Activated CD4-positive, alpha-beta T cell treated with anti-CD3 and anti-CD28 coated beads, Interleukin-10, Interleukin-2, amounts not matched to agents 100 ng/mL and 50 ng/mL, durations not matched to agents 16 hours and 8 hours (primary cell): ENCODE measurements around the gene NABP2.

Source experiments
- DNase-seq: peaks from one replicate; pipeline ENCODE4 v3.0.0-alpha.2; 2020

Gene NABP2

DNA sequence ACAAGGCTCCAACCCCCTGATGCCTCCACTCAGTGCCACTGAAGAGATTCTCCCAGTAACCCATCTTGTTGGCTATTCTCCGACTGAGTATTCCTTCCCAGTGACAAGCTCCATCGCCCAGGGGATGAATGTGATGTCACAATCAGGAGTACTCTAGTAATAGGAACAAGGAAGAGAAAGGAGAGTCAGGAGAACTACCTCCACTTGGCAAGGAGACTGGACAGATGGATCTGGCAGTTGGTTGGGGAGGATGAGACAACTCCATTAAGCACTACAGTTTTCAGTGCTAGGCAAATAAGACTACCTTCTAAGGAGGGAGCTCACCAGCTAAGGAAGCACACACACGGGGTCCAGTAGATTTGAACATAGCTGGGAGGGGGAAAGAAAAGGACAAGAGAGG is 7.7 kb upstream of the NABP2 start:
- DNase-seq, result no peak

DNA sequence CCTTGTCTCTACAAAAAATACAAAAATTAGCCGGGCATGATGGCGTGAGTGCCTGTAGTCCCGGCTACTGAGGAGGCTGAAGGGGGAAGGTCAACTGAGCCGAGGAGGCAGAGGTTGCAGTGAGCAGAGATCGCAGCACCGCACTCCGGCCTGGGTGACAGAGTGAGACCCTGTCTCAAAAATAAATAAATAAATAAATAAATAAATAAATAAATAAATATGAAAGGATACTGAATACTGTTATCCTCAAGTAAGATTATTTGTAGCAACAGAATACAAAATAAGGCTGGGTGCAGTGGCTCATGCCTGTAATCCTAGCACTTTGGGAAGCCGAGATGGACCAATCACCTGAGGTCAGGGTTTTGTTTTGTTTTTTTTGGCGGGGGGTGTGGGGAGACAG is 4.3 kb upstream of the NABP2 start:
- no peak for DNase-seq

DNA sequence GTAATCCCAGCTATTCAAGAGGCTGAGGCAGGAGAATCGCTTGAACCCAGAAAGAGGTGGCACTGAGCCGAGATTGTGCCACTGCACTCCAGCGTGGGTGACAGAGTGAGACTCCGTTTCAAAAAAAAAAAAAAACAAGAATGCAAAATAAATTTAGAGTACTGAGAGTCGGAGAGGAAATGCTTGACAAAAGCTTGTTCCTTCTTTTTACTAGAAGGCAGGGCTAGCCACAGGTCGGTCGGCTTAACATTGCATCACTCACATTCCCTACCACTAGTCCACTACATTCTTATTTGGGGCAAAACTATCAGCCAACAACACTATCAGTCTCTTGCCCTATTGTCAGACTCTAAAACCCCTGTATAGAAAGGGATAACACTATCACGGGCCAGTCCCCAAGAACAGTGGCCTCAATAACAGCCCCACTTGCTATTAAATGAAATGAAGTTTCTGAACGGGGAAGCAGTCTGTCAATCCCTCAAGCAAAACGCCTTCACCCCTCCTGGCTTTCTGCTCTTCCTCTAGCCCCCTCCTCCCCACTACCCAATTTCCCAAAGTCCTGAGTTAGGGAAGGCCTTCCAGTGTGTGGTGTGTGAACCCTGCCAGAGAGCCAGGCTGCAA is 3.4 kb upstream of the NABP2 start:
- no peak for DNase-seq

DNA sequence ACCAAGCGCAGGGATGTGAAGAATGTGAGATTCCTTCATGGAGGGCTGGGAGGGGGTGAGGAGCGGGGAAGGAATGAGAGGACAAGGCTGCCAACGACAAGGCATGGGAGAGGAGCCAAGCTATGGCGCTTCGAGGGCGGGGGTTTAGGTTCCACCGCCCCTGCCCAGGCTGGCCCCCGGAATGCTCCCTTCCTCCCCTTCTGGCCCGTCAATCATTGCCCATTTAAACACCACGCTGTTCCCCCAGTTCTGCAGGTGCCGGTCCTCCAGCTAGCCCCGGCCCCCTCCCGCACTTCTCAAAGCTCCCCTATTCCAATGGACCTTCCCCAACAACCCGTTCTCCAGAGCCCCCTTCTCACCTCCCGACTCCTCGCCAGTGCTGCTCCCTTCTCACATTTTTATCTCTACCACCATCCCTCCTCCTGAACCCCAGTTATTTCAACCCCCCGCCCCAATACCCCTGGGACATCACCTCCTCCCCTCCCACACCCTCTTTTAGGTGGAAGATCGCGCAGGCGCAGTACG is 2.8 kb upstream of the NABP2 start:
- DNase-seq, result no peak

DNA sequence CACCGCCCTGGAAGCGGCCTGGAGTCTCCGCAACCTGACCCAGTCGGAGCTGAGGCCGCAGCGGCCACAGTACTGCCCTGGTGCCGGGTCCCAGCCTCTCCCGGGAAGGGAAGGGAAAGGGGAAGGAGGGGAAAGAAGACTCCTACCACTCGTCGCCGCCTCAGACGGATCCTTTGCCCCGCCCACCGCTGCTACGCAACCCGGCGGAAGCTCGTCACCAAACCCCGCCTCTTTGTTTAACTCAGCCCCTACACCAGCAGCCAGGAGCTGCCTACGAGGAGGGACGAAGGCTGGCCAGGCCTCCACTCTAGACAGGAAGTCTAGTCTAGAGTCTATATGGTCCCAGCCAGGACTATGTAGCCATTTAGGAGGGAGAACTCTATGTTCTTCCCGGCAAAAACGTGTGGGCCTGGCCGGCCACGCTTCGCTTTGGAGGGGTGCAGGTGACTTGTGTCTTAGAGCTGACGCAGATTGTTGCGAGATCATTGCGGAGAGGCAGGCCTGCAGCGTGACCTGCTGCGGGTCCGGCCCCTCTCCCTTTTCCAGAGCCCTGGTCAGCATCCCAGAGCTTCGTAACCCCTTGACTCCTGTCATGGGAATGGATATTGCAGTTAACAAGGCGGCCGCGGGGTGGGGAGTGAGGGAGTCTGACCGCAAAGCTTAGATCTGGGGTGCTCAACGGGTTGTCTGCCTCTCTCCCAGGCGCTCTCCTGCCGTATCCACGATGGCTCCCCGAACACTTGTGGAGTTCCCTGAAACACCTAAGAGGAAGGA is 2.2 kb upstream of the NABP2 start, which contains the start of gene RNF41:
Gene RNF41, minus strand, starts transcription at position 166 of the 774 bp plus-strand sequence. CDS start 7,875 bp downstream, outside the sequence.
- peak; percentile 95 for DNase-seq

DNA sequence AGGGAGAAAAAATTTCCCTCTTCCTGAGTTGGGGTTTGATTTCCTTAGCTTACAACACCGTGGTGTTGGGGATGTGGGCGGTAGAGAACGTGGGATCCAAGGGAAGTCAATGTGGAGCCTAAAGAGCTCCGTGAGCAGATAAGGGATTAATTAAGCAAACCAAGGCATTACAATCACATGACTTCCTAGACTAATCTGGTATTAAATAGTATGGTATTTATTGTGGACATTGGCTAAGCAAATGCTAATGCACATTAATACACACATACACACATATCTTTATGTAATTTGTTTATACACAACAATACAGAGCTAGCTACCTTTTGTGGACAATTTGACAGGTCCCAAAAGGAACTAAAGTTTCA is 1.6 kb upstream of the NABP2 start:
- DNase-seq, result no peak

DNA sequence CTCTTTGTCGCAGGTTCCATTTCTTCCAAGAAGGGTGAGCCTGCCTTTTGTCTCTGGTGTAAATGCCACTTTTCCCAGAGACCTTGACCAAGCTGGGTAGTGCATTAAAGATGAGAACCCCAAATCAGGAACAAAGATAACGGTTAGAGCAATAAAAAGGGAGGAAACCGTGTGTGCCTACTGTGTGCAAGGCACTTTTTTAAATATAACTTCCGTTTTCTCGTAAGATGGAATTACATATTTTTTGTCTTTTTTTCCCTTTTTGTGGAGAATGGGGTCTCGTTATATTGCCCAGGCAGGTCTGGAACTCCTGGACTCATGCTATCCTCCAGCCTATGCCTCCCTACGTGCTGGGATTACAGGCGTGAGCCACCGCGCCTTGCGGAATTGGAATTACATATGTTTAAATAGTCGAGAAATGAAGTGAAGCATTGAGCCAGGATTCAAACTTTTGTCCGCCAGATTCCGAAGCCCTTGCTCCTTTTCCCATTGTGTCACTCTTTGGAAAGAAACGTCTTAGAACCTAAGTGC is 506 bp upstream of the NABP2 start:
- DNase-seq, result no peak

DNA sequence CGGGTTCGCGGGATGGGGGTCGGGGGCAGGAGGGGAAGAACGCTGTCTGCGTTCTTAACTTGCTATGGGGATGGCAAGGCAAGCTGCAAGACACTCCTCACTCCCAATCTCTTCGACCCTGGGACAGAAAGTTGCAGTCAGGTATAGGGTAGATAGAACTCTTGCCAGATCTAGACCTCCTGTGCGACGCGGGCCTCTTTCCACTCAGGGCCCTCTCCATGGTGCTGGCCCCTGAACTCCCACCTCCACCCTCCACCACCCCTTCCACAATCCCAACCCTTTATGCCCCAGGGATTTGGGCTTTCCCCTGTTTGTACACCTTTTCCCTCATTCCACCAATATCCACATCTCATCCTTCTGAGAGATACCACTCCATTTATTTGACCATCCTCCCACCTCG is 812 bp downstream of the NABP2 start:
- DNase-seq, result no peak

DNA sequence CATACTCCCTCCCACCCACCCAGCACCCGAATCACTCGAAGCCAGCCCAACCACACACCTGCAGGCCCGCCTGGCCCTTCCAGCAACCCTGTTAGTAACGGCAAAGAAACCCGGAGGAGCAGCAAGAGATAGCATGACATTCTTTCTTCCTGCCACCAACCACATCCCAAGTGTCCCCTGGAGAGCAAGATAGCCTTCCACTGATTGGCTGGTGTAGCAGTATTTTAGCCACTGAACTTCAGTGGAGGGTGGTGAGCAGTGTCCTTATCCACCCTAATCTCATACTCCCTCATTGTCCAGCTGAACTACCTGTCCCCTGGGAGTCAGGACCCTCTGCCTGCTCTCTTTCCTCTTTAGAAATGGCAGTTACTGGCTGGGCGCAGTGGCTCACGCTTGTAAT is 4.9 kb downstream of the NABP2 start:
- no peak for DNase-seq

DNA sequence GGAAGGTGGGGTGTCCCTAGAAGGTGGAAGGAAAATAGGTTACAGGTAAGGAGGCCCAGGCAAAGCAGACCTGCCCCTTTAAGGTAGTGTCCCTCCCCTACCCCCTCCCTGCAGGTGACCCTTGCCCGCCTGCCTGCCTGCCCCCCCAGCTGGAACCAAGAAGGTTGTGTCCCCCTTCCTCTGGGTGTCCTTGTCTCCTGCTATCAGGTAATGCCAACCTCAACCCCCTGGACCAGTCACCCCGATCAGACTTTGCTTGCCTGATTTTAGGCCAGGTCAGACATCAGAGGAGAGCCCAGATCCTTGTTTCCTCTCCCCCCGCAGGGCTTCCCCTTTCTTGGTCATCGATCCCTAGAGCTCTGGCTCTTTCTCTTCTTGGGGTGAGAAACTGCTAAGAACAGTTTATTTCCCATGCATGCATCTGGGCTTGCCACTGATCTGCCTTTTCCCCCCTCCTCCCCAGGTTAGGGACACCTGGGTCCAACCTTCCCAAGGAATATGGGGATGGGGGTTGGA is 5.8 kb downstream of the NABP2 start, which contains the start of gene SLC39A5:
Gene SLC39A5, plus strand, starts transcription at position 136 of the 516 bp plus-strand sequence. CDS start 1,224 bp downstream, outside the sequence.
- DNase-seq, result no peak

DNA sequence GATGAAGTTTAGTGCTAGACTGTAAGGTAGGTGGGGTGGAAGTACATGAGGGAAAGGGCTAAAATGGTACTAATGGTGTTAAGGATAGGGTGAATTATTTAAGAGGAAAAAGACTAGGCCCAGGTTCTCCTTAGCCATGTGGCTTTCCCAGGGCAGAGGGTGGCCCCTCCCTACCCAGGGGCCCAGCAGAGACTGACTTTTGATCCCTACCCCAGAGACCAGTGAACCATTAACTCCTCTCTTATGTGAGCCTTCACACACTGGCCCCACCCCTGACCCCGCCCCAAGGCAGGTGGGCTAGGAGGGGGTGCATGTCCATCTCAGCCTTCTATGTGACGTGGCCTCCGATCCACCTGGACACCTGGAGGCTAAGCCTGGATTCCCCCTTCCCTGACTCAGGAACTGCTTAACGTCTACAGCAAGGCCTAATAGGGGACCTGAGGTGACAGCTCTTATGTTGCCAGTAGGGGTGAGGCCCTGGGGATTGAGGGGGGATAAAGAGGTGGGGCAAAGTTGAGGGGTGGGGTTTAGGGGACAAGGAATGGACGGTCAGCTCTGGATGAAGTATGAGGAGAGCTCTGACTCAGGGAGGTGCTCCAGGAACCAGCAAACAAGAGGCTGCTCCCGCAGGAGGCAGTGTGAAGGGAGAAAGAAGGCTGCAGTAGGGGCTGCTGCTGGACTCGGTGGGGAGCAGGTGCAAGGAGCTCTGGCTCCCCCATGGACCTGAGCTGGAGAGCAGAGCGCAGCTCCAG is 6.5 kb downstream of the NABP2 start:
- DNase-seq, result no peak

DNA sequence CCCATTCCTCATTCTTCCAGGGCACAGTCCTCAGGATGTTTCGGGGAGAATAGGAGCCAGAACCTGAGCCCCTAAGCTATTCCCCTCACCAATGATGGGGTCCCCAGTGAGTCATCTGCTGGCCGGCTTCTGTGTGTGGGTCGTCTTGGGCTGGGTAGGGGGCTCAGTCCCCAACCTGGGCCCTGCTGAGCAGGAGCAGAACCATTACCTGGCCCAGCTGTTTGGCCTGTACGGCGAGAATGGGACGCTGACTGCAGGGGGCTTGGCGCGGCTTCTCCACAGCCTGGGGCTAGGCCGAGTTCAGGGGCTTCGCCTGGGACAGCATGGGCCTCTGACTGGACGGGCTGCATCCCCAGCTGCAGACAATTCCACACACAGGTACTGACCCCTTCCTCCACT is 7.0 kb downstream of the NABP2 start:
- DNase-seq, result no peak

DNA sequence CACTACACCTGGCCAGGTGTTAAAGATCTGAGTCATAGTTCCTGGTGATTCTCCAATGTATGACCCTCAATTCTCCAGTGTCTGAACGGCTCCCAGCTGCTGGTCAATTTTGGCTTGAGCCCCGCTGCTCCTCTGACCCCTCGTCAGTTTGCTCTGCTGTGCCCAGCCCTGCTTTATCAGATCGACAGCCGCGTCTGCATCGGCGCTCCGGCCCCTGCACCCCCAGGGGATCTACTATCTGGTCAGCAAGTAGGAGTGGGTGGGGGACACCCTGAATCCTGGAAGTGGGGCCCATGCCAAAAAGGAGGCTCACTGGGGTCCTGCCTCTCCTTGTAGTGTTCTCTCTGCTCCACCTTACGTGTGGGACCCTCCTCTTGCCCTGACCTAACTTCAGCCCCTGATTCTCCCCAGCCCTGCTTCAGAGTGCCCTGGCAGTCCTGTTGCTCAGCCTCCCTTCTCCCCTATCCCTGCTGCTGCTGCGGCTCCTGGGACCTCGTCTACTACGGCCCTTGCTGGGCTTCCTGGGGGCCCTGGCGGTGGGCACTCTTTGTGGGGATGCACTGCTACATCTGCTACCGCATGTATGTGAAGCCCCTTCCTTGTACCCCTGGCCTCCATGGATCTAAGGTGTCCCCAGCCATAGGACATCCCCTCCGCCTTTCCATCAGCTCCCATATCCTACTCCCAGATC is 10.7 kb downstream of the NABP2 start:
- DNase-seq, result no peak

DNA sequence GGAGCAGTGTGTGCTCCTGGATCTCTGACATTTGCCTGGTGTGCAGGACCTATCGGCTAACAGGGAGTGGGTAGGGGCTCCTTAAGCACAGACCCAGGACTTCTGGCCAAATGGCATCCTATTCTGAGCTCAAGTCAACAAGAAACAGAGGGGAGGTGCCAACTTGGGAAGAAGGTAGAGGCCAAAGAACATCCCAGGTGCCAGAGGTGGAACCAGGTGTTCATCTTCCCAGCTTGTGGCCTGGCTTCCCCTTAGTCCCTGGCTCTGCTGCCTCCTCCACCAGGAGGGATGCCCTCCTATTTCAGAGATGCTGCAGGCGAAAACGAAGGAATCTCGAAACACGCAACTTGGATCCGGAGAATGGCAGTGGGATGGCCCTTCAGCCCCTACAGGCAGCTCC is 11.9 kb downstream of the NABP2 start:
- no peak for DNase-seq

DNA sequence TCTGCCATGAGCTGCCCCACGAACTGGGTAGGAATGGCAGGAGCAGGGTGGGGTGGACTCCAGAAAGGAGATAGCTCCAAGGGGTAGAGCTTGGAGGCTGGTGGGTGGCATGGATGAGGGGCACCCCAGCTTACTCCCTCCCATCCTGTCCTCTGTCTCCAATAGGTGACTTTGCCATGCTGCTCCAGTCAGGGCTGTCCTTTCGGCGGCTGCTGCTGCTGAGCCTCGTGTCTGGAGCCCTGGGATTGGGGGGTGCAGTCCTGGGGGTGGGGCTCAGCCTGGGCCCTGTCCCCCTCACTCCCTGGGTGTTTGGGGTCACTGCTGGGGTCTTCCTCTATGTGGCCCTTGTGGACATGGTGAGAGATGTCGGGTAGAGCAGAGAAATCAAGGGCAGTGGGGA is 12.8 kb downstream of the NABP2 start:
- no peak for DNase-seq

DNA sequence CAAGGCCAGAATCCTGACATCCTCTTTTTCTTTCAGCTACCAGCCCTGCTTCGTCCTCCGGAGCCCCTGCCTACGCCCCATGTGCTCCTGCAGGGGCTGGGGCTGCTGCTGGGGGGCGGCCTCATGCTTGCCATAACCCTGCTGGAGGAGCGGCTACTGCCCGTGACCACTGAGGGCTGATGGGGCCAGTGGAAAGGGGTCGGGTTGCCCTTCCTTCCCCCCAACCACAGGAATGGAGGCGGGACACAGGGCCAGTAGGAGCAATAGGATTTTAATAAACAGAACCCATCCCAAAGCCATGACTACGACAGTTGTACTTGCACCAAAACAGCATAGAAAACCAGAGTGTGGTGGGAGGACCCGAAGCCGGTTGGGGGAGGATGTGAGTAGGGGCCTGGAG is 13.4 kb downstream of the NABP2 start:
- DNase-seq, result no peak

DNA sequence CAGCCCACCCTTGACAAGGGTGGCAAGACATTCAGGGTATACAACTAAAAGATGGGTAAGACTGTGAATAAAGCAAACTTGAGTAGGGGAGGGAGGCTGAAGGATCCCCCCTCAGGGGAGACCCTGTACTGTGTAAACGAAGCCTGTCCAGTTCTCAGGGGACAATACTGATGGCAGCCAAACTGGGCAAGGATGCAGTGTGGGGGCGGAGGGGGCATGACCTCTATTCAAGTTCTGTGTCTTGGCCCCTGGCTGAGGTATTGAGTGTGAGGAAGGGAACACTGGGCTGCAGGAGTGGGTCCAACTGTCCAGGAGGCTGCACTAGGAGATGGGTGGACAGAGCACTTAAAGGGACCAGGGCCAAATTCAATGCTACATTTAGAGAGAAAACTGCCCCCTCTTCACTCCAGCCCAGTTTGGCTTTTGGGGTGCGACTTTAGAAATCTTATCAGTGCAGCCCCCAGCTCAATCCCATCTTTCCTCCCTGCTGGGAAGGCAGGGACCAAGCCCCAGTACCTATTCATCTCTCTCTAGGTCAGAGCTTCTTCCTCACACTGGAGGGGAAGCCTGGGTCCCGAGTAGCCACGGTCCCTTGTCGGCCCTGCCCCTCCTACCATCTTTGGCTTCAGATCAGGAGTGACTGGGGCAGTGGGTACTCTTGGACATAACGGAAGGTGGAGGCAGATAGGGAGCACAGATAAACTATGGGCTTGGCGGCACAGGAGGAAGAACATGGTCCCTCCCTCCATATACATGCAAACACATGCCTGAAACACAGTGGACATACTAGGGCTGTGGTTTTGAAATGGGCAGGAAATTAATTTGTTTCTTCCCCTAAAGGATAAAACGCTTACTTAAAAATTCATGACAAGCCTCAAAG is 17.5 kb downstream of the NABP2 start:
- DNase-seq, result no peak

DNA sequence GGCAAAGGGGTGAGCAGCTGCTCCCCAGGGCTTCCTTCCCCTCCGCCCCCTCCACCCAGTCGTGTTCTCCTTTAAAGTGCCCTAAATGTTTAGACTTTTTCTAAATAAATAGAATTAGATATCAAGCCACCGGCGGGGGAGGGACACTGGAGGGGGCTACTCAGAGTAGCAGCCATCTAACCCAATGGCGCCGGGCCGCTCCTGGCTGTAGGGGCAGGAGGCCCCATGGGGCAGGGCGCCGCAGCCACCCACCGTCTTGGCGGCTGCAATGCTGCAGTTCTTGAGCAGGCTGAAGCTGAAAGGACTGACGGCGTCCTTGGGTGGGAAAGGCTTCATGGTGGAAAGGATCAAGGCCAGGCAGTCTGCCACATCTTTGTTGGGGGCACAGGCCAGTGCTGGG is 18.8 kb downstream of the NABP2 start:
- DNase-seq, result no peak

DNA sequence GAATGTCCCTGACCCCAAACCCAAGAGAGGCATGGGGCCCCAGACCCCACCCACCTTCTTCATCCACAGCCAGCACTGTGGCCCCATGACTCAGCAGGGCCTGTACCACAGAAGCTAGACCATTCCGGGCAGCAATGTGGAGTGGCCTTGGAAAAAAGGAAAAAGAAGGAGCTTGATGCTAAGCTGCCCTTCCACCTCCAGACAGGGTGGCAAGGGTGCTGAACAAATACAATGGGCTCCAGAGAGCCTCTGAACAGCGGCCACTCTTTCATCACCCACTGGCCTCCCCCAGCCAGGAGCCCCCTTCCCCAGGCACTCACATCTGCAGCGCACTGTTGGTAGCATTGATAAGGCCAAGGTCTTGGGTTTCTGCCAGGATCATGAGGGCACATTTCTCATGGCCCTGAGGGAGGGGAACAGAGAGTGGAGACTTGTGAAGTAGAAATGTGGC is 19.6 kb downstream of the NABP2 start:
- DNase-seq, result no peak

DNA sequence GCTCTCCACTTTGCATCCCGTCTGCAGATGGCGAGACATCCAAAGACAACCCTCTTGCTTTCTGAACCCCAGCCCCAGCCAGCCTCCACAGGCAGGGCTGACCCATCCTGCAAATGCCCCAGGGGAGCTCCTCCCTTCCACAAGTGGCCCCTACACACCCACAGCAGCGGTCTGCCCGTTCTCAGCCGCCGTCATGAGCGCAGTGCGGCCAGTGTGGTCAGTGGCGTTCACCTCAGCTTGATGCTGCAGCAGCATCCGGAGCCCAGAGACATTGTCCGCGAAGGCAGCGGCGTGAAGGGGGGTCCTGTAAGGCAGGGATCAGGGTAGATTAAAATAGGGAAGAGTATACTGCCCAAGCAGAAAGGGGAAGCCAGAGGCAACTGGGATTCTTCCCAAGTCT is 20.4 kb downstream of the NABP2 start:
- DNase-seq, result no peak

DNA sequence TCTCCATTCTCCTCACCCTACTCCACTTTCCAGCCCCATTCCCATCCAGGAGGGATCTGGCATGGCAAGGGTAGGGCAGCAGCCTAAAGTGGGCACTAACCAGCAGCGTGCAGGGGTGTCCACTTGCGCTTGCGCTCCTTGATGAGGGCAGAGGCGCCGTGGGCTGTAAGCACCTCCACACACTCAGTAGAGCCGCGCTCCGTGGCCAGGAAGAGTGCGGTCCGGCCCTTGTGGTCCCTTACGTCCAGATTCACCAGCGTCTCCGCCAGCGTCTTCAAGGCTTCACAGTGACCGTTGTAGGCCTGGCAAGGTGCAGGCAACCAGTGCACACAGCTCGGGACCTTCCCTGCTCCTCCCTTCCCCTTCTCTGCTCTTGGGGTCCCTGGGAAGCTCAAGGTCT is 23.8 kb downstream of the NABP2 start:
- DNase-seq, result no peak
